HepG2 (cell line): ENCODE data around the gene SMIM22. TPM values are rescaled to one million over a fixed set of nuclear protein-coding genes. Genes with fewer than 3 reads are reported as not detected.

Experiments used
- BHLHE40 ChIP-seq: IDR thresholded peaks from 2 replicates; pipeline ENCODE4 v1.6.1; 2011; ENCODE audit warnings: low read length, improper control_type of control experiment
- CHCHD3 ChIP-seq: sonication (generic); formaldehyde crosslinking; IDR thresholded peaks from 2 replicates; pipeline ENCODE4 v1.8.0; 2022; ENCODE audit warnings: mild to moderate bottlenecking, missing genetic modification reagents, moderate library complexity
- CHD2 ChIP-seq: IDR thresholded peaks from 2 replicates; pipeline ENCODE4 v1.6.1; 2011; ENCODE audit warnings: low read depth, low read length, improper control_type of control experiment
- ERF ChIP-seq: IDR thresholded peaks from 2 replicates; pipeline ENCODE4 v1.6.1; 2018; ENCODE audit warnings: missing biosample characterization, missing genetic modification reagents
- FOXO1 ChIP-seq: sonication (generic); formaldehyde crosslinking; IDR thresholded peaks from 2 replicates; pipeline ENCODE4 v1.4.0; 2020; ENCODE audit warnings: missing genetic modification reagents
- HOXA9 ChIP-seq: sonication (generic); formaldehyde crosslinking; IDR thresholded peaks from 2 replicates; pipeline ENCODE4 v1.8.1; 2022; ENCODE audit warnings: missing genetic modification reagents, mild to moderate bottlenecking, moderate library complexity, borderline replicate concordance
- ISL2 ChIP-seq: sonication (generic); formaldehyde crosslinking; IDR thresholded peaks from 2 replicates; pipeline ENCODE4 v1.5.0; 2020; ENCODE audit warnings: missing genetic modification reagents
- KMT2A ChIP-seq: sonication (generic); formaldehyde crosslinking; IDR thresholded peaks from 2 replicates; pipeline ENCODE4 v1.4.0; 2020; ENCODE audit warnings: missing genetic modification reagents
- MYNN ChIP-seq: sonication (generic); formaldehyde crosslinking; IDR thresholded peaks from 2 replicates; pipeline ENCODE4 v1.4.0; 2020; ENCODE audit warnings: mild to moderate bottlenecking, low read depth, missing genetic modification reagents
- PCBP2 ChIP-seq: fragments of 200-400 bp; formaldehyde crosslinking; optimal IDR thresholded peaks from 2 replicates; pipeline ENCODE3; 2018; ENCODE audit warnings: low read length, low read depth; ENCODE audit not compliant: poor library complexity, severe bottlenecking
- PREB ChIP-seq: sonication (generic); formaldehyde crosslinking; IDR thresholded peaks from 2 replicates; pipeline ENCODE4 v1.4.0; 2020; ENCODE audit warnings: missing genetic modification reagents
- RXRB ChIP-seq: IDR thresholded peaks from 2 replicates; pipeline ENCODE4 v1.6.1; 2016; ENCODE audit warnings: borderline replicate concordance, missing genetic modification reagents, missing compliant biosample characterization
- SMC3 ChIP-seq: IDR thresholded peaks from 2 replicates; pipeline ENCODE4 v1.6.1; 2011; ENCODE audit warnings: low read length, improper control_type of control experiment
- TAF15 ChIP-seq: fragments of 200-400 bp; formaldehyde crosslinking; IDR thresholded peaks from one replicate; pipeline ENCODE4 v1.6.1; 2018; ENCODE audit warnings: mild to moderate bottlenecking, low read depth, low read length; ENCODE audit not compliant: poor library complexity, severe bottlenecking
- TOE1 ChIP-seq: sonication (generic); formaldehyde crosslinking; IDR thresholded peaks from 2 replicates; pipeline ENCODE4 v1.4.0; 2020; ENCODE audit warnings: mild to moderate bottlenecking, missing genetic modification reagents
- ZEB1 ChIP-seq: IDR thresholded peaks from 2 replicates; pipeline ENCODE4 v1.6.1; 2012; ENCODE audit warnings: mild to moderate bottlenecking, low read depth, inconsistent platforms; ENCODE audit not compliant: insufficient replicate concordance
- ZFP36L2 ChIP-seq: sonication (generic); formaldehyde crosslinking; IDR thresholded peaks from 2 replicates; pipeline ENCODE4 v1.4.0; 2020; ENCODE audit warnings: missing genetic modification reagents
- ZFX ChIP-seq: sonication (generic); formaldehyde crosslinking; IDR thresholded peaks from 2 replicates; pipeline ENCODE4 v1.4.0; 2020; ENCODE audit warnings: mild to moderate bottlenecking, low read depth, missing genetic modification reagents, moderate library complexity
- ZNF224 ChIP-seq: sonication (generic); formaldehyde crosslinking; IDR thresholded peaks from 2 replicates; pipeline ENCODE4 v1.5.0; 2020; ENCODE audit warnings: mild to moderate bottlenecking, missing genetic modification reagents
- ZNF333 ChIP-seq: sonication (generic); formaldehyde crosslinking; IDR thresholded peaks from 2 replicates; pipeline ENCODE4 v1.4.0; 2020; ENCODE audit warnings: mild to moderate bottlenecking, missing genetic modification reagents, borderline replicate concordance
- ZNF546 ChIP-seq: sonication (generic); formaldehyde crosslinking; conservative IDR thresholded peaks from 2 replicates; pipeline ENCODE4 v1.8.1; 2023; ENCODE audit warnings: mild to moderate bottlenecking, missing genetic modification reagents
- ZNF574 ChIP-seq: sonication (generic); formaldehyde crosslinking; IDR thresholded peaks from 2 replicates; pipeline ENCODE4 v1.4.0; 2020; ENCODE audit warnings: missing genetic modification reagents
- ZNF704 ChIP-seq: sonication (generic); formaldehyde crosslinking; IDR thresholded peaks from 2 replicates; pipeline ENCODE4 v1.8.1; 2023; ENCODE audit warnings: mild to moderate bottlenecking, inconsistent platforms, moderate library complexity, missing genetic modification reagents, borderline replicate concordance
- ZNF720 ChIP-seq: sonication (generic); formaldehyde crosslinking; IDR thresholded peaks from 2 replicates; pipeline ENCODE4 v1.4.0; 2020; ENCODE audit warnings: missing genetic modification reagents
- polyA plus RNA-seq, 8 experiments: library from polyadenylated mRNA; depleted of rRNA in 3 of 8; stranded (reverse) in 7 of 8; unstranded in 1 of 8; fragments of >200 nt; fragmentation: Illumina TruSeq in 4 of 8; extraction: Trizol in 4 of 8; gene quantifications; 2 replicates each; pipeline versions ENCODE4 v1.2.1 to v1.2.3, GENCODE V29; 2011 to 2016; ENCODE audit warnings: low read depth in 4 of 8, missing spikeins in 1 of 8, mixed read lengths in 1 of 8; ENCODE audit not compliant: insufficient read depth in 1 of 8
- total RNA-seq, 5 experiments: library from RNA; depleted of rRNA; stranded (reverse); fragments of >200 nt; fragmentation: Illumina TruSeq; extraction: Trizol; gene quantifications; 2 replicates each; pipeline ENCODE4 v1.2.3, GENCODE V29; 2016; ENCODE audit warnings: low read depth in 1 of 5

The SMIM22 gene
- total and polyA plus RNA-seq, 2 of the 13 experiments (the other 11 are each of a cell fraction or from before 2014, with no cell fraction given), result not detected

GRCh38 chr16:4765511-4766474 lies 29.4 kb upstream of the SMIM22 start (continued):
- TF ChIP-seq ZNF720 (CRISPR knock-in tag) (no peak), TAF15 (no peak), CHD2 (no peak), RXRB (no peak), ZNF224 (CRISPR knock-in tag) (no peak), HOXA9 (CRISPR knock-in tag) (no peak), ZFP36L2 (no peak), ZEB1 (no peak), SMC3 (no peak), TOE1 (CRISPR knock-in tag) (no peak), MYNN (CRISPR knock-in tag) (no peak), BHLHE40 (peak; percentile 63), PCBP2 (no peak), ZNF574 (CRISPR knock-in tag) (peak; percentile 32; the same call in 1 of the 2 replicates), ISL2 (CRISPR knock-in tag) (no peak), ZFX (CRISPR knock-in tag) (peak; percentile 86), KMT2A (CRISPR knock-in tag) (no peak), ZNF704 (CRISPR knock-in tag) (no peak), FOXO1 (CRISPR knock-in tag) (no peak), ZNF546 (CRISPR knock-in tag) (0 out of 2 replicates have a peak, but pooled peaks have one; percentile 0), ZNF333 (peak; percentile 42; the same call in 1 of the 2 replicates), ERF (CRISPR knock-in tag) (no peak), CHCHD3 (CRISPR knock-in tag) (no peak), PREB (CRISPR knock-in tag) (no peak)
